Right kidney (tissue), 1 donor: Measurements from ENCODE around the gene HOXA10.

Experiments
- DNase-seq: peaks from one replicate; pipeline ENCODE4 v3.0.0-alpha.2; 2016

Gene HOXA10

DNA sequence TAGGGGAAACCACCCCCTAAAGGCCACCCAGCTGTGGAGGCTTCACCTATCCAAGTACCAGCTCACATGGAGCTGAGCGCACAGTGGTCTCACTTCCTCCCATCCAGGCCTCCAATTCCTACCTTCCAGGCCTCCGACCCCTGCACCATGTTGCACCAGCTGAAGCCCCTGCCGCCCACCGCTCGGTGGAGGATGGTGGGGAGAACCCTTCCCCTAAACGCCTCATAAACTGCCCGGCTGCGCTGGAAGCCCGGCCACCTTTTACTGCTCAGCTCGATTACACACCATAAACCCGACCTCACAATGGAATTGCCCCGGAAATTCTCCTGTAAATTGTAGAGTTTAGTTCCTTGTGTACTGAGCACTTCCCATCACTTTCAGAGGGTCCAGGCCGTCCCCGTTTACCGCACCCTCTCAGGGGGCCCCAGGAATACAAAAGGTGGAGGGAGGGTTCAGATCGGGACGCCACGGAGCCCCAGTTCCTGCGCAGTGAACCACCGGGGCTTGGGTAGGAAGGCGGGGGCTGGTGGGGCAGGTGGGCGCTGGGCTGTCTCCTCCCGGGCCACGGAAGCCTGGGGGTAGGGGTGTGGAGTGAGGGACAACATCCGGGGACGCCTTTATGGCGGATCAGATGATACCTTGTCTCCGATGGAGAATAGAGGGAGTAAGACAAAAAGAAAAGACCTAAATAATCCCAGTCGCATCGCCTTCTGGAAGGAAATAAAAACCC is 16.3 kb downstream of the HOXA10 start:
- peak; percentile 83 for DNase-seq

DNA sequence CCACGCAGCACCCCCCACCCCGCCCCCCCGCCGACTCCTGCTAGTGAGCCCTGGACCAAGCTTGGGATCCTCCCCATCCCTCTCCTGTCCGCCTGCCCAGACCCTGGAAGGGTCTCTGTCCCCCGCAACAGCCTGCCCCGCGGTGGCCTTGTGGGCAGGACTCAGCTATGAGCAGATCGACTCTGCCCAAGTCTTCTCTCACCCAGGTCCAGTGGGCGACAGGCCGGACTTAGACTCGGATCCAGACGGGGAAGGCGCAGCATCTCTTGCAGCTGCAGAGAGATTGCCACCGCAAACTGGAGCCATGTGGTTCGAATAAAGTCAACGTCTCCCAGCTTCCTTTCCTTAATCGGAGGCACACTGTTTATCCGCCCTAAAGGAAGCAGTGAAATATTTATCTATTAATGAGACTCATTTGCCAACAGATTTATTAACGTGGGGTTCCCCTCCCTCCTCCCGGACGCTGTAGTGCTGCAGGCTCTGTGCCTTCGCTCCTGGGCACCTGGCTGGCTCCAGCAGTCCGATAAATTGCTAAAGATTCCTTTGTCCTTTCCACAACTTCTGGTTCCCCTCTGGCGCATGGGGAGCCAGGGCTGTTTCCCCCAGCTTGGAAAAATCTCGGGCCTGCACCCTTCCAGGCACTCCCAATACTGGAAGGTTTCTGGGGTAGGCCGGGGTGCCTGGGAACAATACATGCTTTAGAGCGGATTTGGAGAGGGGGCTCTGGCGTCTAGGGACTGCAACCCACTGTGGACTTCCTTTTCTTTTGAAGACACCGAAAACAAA is 17.0 kb downstream of the HOXA10 start:
- DNase-seq = peak; percentile 87

DNA sequence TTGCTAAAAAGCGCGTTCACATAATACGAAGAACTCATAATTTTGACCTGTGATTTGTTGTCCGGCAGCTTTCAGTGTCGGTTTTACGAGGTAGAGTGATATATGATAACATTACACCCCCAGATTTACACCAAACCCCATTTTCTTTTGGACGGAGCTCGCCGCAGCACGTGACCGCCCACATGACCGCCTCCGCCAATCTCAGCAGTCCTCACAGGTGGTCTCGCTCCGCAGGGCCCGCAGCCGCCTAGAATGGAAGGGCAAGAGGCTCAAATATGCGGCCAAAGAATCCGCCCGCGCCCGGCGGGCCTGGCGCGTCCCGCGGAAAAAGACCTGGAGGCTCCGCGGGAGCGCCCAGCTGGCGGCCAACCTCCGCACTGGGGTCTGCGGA is 17.6 kb downstream of the HOXA10 start, which contains the start of gene HOXA7:
Gene HOXA7, minus strand, starts transcription at position 168 of the 391 bp plus-strand sequence. Its CDS starts 130 bp downstream, at position 38.
- DNase-seq = peak; percentile 85

DNA sequence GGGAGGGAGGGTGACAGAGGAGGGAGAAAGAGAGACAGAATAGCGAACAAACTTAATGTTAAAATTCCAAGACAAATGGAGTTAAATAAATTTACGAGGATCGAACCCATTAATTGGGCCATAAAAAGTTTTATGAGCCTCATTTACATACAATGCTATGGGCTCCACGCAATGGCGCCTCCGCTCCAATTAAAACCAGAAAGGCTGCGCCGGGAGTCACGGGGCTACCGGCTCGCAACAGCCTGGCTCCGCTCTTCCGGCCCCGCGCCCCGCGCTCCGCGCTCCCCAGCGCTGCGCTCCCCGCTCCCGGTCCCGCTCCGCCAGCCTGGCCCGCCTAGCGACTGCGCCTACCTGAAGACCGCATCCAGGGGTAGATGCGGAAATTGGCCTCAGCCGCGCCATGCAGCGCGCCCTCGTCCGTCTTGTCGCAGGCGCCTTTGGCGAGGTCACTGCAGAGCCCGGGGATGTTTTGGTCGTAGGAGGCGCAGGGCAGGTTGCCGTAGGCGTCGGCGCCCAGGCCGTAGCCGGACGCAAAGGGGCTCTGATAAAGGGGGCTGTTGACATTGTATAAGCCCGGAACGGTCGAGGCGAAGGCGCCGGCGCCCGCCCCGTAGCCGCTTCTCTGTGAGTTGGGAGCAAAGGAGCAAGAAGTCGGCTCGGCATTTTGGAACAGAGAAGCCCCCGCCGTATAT is 18.2 kb downstream of the HOXA10 start:
- peak; percentile 81 for DNase-seq

DNA sequence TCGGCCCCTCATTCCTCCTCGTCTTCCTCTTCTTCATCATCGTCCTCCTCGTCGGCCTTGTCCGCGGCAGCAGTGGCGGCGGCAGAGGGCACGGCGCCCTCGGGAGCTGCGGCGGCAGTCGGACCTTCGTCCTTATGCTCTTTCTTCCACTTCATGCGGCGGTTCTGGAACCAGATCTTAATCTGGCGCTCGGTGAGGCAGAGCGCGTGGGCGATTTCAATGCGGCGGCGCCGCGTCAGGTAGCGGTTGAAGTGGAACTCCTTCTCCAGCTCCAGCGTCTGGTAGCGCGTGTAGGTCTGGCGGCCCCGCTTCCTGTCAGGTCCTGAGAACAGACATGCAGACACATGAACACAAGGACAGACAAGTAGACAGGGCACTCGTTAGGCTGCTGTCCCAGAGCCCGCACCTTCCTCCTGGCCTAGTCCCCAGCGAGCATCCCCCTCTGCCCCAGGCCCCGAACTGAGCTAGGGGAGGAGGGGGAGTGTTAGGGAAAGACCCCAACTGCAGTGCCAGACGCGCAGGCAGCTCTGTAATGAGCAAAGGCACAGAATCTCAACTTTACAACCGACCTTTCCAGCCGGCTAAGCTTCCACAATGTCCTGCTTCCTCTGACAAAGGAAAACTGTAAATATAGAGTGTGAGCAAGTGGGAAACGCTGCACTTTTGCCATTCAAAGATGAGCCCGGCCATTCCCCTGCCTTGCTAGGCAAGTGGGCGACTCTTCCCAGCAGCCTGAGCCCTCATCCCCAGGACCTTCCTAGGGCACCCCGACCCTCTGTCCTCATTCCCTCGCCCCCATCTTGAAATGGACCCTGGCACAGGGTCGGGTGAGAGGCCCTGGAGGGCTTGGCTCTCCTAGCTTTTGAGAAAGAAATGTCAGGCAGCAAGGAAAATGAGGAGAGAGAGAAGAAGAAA is 19.0 kb downstream of the HOXA10 start:
- peak; percentile 82 for DNase-seq

DNA sequence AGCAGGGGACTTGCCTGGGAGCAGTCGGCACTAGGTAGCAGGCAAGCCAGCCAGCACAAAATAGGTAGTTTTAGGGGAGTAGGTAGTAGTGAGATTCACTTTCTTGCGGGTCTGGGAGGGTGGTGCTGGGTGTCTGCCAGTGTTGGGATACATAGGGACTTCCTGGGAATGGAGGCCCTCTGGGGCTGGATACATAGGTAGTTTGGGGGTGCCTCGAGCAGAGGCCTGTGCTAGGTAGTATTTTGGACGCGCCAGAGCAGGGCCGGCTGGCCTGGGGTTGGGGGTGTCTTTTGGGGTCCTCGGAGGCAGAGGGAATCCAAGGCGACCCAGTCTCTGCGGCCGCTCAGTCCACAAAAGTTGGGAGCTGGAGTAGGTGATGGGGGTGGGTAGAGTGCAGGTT is 19.8 kb downstream of the HOXA10 start:
- no peak for DNase-seq

DNA sequence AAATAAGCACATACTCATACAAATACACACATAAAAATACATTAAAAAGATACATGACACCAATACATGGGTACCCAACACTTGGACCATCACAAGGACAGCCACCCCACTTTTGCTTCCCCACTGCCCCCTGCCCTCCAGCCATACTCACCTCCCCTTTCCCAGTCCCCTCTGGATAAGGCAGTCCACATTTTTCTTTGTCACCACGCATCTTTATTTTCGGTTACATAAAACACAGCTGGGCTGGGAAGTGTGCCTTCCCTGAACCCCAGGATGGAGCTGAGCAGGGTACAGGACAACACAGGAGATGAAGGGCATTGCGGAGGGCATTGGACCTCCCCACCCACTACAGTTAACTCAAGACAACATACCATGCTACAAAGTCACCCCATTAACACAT is 20.6 kb downstream of the HOXA10 start:
- no peak for DNase-seq

DNA sequence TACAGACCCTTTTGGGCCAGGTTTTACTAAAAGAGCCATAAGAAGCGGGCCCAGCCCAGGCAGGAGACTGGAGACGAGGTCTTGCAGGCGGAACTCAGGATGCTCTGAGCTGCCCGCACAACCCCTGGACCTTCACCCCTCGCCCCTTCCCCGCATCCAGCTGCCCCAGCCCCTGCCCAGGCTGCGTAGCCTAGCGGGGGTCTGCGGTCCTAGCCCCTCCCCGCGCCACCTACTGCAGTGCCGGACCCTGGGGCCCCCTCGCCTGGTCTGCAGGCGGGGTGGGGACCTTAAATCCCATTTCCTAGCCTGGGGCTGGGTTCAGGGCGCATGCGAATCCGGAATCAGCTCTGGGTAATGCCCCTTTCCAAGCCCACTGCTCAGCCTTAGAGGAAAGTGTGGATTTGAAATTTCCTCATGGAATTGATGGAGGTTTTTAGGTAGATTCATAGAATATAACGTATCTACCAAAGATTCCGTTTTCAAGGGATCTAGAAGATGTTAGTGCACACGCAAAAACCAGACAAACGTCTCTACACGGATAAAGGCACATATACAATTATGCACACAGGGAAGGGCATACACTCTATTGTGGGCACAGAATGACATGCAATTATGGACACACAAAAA is 21.2 kb downstream of the HOXA10 start:
- DNase-seq = peak; percentile 81

DNA sequence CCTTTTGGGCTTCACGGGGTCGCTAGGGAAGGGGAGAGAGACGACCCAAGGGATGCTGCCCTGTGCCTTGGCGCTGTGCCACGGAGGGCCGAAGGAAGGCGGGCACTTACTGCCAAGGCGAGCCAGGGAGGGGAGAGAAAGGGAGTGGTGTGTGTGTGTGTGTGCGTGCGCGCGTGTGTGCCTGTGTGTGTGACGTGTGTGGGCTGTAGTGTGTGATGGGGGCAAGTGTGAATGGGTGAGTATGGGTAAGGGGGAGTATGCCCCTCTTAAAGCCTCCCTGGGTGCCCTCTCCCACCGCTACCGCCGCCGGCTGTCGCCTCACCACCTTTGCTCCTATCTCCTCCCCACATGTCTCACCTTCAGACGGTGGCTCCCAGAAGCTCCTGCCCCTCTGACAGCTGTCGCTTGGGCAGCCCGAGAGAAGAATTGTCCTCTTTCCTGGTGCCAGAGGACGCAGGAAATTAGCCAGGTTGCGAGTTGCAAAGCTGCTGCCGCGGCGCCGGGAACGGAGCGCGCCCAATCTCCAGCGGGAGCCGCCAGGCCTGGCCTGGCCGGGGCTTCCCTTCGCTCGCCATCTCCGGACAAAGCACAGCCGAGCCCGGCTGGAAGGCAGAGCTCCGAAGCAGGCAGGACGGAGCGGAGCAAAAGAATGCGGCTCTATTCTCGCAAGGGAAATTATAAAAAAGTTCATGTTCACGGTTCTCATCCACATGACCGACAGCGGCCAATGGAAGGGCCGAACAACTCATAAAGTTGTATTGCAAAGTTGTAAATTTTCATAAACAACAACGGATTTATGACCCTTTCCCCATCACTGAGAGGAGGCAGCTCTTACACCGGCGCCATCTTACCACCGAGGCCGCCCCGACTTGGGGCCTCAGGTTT is 21.9 kb downstream of the HOXA10 start, which contains the start of gene HOXA3:
Gene HOXA3, minus strand, starts transcription at position 653 of the 885 bp plus-strand sequence. CDS start 41,943 bp downstream, outside the sequence.
- peak; percentile 88 for DNase-seq

DNA sequence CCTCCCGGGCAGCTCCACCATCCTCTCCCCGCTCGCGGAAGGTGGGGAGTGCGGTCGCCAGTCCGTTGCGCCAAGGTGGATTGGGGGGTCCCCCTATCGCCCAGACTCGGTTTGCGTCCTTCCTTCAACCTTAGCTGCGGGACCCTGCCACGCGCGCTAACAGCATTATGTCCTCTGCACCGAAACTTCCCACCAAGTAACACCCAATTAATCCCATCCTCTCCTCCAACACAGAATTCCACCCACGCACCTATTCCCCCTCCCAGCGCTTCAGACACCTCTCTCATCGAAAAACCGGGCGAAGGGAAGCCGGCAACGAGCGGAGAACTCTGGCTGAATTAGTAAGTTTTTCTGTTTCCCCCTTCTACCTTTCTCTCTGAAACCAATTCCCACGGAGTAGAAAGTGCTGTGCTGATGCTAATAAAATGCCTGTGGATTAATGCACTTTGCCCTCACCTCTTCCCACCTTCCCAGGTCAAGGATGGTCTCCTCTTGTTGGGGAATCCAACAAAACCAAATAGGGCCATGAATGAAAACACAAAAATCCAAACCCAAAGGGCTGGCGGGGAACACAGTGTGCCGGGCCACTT is 22.7 kb downstream of the HOXA10 start:
- DNase-seq = no peak

DNA sequence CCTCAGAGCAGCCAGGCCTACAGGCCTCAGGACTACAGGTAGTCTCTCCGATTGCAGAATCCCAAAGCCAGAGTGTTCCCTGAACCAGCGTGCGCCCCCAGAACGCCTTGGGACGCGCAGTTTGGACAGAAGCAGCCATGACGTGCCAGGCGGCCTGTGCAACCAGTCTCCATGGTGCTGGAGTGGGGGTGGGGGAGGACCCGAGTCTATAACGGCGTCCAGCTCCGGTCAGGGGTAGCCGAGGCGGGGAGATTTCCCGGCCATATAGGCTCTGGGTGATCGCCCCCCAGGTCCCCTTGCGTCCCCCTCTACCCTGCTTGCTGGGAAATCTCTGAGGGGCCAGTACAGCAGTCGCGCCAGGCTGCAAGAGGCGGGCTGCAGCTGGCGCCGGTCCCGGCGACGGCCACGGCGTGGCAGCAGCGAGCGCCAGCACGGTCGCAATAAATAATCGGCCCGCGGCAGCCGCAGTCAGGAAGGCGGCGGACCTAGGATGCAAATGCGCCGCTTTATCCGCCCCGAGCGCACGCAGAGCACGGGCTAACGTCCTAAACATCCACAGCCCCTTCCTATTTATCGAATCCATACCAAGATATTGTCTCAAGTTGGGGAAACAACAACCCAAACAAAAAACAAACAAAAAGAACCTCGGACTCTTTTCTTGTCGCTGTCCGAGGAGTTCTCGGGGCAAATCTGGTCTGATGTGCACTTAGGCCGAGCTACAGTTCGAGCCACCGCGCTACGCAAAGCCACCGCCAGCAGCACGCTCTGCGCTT is 23.4 kb downstream of the HOXA10 start:
- DNase-seq = peak; percentile 95

DNA sequence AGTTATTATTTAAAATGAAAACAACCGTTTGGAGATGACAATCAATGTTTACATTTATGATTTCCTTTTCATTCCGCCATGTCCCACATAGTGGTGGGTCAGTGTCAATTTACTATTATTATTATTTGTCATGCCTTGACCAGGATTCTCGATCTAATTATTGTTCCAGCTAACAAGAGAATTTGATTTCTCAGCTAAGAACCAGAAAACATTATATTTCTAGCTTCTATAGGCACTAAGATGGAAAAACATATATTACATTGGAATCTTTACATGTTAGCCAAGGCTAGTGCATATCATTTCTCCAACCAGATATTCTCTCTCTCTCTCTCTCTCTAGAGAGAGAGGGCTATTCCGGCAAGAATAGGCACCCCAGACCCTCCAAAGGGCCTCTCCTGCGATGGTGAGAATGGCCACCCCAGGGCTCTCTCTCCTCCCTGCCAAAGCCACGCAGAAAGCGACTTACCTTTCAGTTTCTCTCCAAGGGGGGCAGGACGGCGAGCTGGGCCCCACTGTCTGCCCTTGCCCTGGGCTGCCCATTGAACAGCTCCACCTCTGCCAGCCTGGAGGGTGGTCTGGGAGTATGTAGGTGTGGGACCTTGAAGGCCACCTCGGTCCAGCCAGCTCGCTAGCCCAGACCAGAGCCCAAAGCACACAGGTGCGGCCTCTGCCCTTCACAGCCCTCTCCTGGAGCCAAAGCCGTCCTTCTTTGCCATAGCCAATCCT is 24.1 kb downstream of the HOXA10 start:
- DNase-seq = no peak

DNA sequence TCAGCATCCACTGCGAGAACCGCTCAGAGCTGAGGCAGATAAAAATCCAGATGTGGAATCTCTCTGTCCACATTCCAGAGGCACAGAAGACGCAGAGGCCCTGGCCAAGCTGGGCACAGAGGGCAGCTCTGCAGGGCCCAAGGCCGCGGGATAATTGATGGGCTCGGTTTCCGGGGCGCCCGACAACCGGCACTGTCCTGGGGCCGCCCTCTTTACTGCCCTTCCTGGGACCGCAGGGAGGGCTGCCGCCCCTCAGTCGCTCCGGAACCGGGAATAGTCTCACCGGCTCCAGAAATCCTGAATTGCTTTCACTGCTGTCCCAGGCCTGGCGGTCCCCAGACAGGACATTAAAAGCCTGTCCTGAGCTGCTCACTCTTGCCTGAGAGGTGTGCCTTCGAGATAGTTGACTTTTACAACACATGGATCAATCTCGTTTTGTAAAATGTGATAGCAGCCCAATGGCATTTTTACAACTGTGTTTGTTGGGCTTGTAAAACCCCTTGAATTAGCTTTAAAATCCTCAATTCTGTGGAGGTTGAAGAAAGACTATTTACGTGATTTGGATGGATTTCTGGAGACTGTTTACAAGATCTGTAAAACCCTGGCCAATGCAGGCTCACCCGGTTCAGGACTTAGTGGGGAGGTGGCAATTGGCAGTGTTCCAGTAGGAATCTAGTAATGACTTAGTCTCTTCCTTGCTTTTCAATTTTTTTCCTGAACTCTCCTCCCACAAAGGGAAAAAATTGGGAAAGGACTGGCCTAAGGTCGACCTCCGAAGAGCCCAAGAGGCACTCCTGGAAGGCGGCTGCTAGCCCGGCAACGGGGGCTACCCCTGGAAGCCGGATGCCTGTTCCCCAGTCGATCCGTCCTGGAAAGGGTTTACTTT is 25.1 kb downstream of the HOXA10 start:
- DNase-seq = no peak

DNA sequence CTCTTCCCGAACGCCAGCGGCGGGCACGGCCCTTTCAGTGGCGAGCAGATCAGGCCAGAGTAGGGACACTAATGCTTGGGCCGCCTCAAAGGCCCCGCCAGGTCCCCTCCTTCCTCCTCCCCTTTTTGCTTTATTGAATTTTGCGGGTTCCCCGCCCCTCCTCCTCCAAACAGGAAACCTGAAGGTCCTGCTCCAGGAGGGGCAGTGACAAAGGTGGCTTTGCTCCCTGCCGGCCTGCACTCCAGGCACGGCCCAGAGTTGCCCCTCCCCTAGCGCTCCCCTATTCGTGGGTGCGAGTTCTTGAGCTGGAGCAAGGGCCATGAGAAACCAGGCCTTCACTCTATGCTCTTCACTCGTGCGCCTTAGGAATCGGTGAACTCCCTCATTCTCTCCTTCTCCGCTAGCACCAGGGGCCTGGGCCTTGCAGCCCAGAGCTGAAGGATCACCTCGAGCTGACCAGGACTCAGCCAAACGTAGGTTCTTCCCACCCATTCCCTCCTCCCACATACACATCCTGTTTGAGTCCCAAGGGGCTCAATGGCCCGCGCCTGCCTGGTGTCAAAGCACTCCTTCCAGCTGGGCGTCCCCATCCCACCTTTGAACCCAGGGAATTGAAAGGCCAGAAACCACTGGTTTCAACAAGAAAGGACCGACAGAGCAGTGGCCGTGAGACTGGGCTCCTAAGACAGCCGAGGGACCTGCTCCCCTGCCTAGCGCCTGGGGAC is 25.9 kb downstream of the HOXA10 start:
- peak; percentile 82 for DNase-seq

DNA sequence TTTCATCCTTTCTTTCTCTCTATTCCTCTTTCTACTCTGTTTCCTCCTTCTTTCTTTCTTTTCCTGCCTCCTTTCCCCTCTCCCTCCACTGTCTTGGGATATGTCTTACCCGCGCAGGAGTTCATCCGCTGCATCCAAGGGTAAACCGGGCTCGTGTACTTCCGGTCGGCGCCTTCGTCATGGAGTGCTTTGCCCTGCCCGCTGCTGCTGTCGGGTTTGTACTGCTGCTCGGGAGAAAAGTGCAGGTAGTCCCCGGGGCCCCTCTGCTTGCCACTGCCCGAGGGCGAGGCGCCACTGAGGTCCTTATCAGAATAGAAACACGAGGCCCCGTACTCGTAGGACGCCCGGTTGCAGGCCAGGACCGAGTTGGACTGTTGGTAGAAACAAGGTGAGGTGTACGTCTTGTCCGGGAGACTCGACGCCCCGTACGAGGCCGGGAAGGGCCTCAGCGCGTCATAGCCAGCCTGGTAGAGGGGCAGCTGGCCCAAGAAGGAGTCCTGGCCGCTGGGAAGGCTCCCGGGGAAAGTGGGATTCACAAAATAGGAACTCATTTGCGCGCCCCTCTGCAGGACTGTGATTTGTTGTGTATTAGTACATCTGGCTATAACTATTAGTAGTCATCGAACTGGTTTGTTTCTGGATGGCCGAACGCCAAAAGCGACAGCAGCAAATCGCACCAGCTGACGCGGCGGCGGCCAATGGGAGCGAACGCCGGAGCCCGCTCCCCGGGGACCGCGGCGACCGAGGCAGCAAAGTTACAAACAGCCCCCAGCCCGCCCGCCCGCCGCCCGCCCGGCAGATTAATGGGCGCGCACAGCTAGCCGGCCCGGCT is 26.7 kb downstream of the HOXA10 start, which contains the start of gene HOXA6:
Gene HOXA6, minus strand, starts transcription at position 576 of the 832 bp plus-strand sequence. Its CDS starts 25 bp downstream, at position 551.
- DNase-seq = peak; percentile 85
